ENCODE data around the gene DLD.
"Not testable (repeated sequence)": the region's sequence is repeated elsewhere in the genome, so short reads cannot be mapped to it uniquely, and the experiment has no call there.

Gene DLD

GRCh38 chr7:107874605-107875446, 16.2 kb upstream of the DLD start:
- peak; percentile 65 for DNase-seq

GRCh38 chr7:107876916-107877315, 14.1 kb upstream of the DLD start:
- no peak for DNase-seq

GRCh38 chr7:107877731-107878382, 13.1 kb upstream of the DLD start:
- no peak for DNase-seq

- DNase-seq = no peak
Observed at GRCh38 chr7:107878636-107879035, 12.3 kb upstream of the DLD start.

GRCh38 chr7:107879400-107880035, 11.5 kb upstream of the DLD start:
- DNase-seq = peak; percentile 58

GRCh38 chr7:107882766-107883165, 8.2 kb upstream of the DLD start:
- DNase-seq = no peak

GRCh38 chr7:107884066-107884818, 6.7 kb upstream of the DLD start:
- DNase-seq = no peak

GRCh38 chr7:107887827-107888226, 3.2 kb upstream of the DLD start:
- not testable (repeated sequence) for DNase-seq

- DNase-seq = no peak
Observed at GRCh38 chr7:107889992-107890391, 991 bp upstream of the DLD start.

GRCh38 chr7:107890493-107890961, 456 bp upstream of the DLD start:
- no peak for DNase-seq

- peak; percentile 35 for DNase-seq
Observed at GRCh38 chr7:107891636-107892366, 818 bp downstream of the DLD start.

- DNase-seq = not testable (repeated sequence)
Observed at GRCh38 chr7:107892367-107892741, 1.4 kb downstream of the DLD start.

- DNase-seq = no peak
Observed at GRCh38 chr7:107898997-107899594, 8.1 kb downstream of the DLD start.

GRCh38 chr7:107900496-107901015, 9.6 kb downstream of the DLD start:
- no peak for DNase-seq

- DNase-seq = no peak
Observed at GRCh38 chr7:107902381-107902780, 11.4 kb downstream of the DLD start.

GRCh38 chr7:107907790-107908189, 16.8 kb downstream of the DLD start:
- DNase-seq = peak; percentile 77

GRCh38 chr7:107909445-107909844, 18.5 kb downstream of the DLD start:
- no peak for DNase-seq

GRCh38 chr7:107911981-107912380, 21.0 kb downstream of the DLD start:
- no peak for DNase-seq

- DNase-seq = peak; percentile 38
Observed at GRCh38 chr7:107913851-107914250, 22.9 kb downstream of the DLD start.

GRCh38 chr7:107914831-107915230, 23.8 kb downstream of the DLD start:
- DNase-seq = peak; percentile 85

GRCh38 chr7:107915541-107915940, 24.6 kb downstream of the DLD start:
- DNase-seq = peak; percentile 70

Data from suppressor macrophage treated with lipopolysaccharide for 4 hours (primary cell).